ENCODE data around the gene CRKL. TPM values are rescaled to one million over a fixed set of nuclear protein-coding genes. Genes with fewer than 3 reads are reported as not detected.

The CRKL gene
- total RNA-seq, 1 donor = 38.4 TPM

GRCh38 chr22:20975541-20976290 is 58.5 kb downstream of the CRKL start:
- Histone ChIP-seq H3K4me1 (ENCODE audit: insufficient read depth, low read length) (peaks cover 10% of the 10 kb centered on the region), H2AFZ (ENCODE audit: low read length) (no peak overlapping the region), H3K4me3 (ENCODE audit: insufficient read depth, low read length) (no peak overlapping the region), H3K36me3 (ENCODE audit: insufficient read depth, low read length) (no peaks in the 10 kb centered on the region), H3K79me2 (ENCODE audit: insufficient read depth, low read length) (no peaks in the 10 kb centered on the region), H4K20me1 (ENCODE audit: insufficient read depth, low read length) (no peaks in the 10 kb centered on the region), H3K27ac (ENCODE audit: low read depth, low read length) (no peak overlapping the region), H3K9me3 (ENCODE audit: low read depth, low read length) (peaks cover 7% of the 10 kb centered on the region), H3K4me2 (ENCODE audit: insufficient read depth, low read length) (no peak overlapping the region), H3K27me3 (ENCODE audit: insufficient read depth, low read length) (no peaks in the 10 kb centered on the region)
- TF ChIP-seq CTCF (IDR thresholded peaks at IDR 0.05; ENCODE audit: extremely low read depth, low read depth, low read length) = no peak
- DNase-seq (ENCODE audit: insufficient read length, low spot score, missing footprints) = peak; percentile 82

GRCh38 chr22:20976291-20976877 is 59.2 kb downstream of the CRKL start:
- TF ChIP-seq CTCF (IDR thresholded peaks at IDR 0.05; ENCODE audit: extremely low read depth, low read depth, low read length) = no peak
- H3K4me1 ChIP-seq (ENCODE audit: insufficient read depth, low read length) = peaks cover 13% of the 10 kb centered on the region
- no peak for DNase-seq (ENCODE audit: insufficient read length, low spot score, missing footprints)
- peaks cover 7% of the 10 kb centered on the region for H3K9me3 ChIP-seq (ENCODE audit: low read depth, low read length)
- no peak overlapping the region for H2AFZ ChIP-seq (ENCODE audit: low read length)
- H3K79me2 ChIP-seq (ENCODE audit: insufficient read depth, low read length) = no peaks in the 10 kb centered on the region
- H3K27me3 ChIP-seq (ENCODE audit: insufficient read depth, low read length) = no peaks in the 10 kb centered on the region
- no peak overlapping the region for H3K27ac ChIP-seq (ENCODE audit: low read depth, low read length)
- no peaks in the 10 kb centered on the region for H4K20me1 ChIP-seq (ENCODE audit: insufficient read depth, low read length)
- no peak overlapping the region for H3K4me2 ChIP-seq (ENCODE audit: insufficient read depth, low read length)
- H3K36me3 ChIP-seq (ENCODE audit: insufficient read depth, low read length) = no peaks in the 10 kb centered on the region
- H3K4me3 ChIP-seq (ENCODE audit: insufficient read depth, low read length) = no peak overlapping the region

GRCh38 chr22:20977019-20977418 is 59.8 kb downstream of the CRKL start:
- no peaks in the 10 kb centered on the region for H4K20me1 ChIP-seq (ENCODE audit: insufficient read depth, low read length)
- H3K4me2 ChIP-seq (ENCODE audit: insufficient read depth, low read length) = no peak overlapping the region
- H3K27me3 ChIP-seq (ENCODE audit: insufficient read depth, low read length) = no peaks in the 10 kb centered on the region
- peaks cover 7% of the 10 kb centered on the region for H3K9me3 ChIP-seq (ENCODE audit: low read depth, low read length)
- H3K27ac ChIP-seq (ENCODE audit: low read depth, low read length) = no peak overlapping the region
- H3K79me2 ChIP-seq (ENCODE audit: insufficient read depth, low read length) = peaks cover 2% of the 10 kb centered on the region
- no peak for TF ChIP-seq CTCF (IDR thresholded peaks at IDR 0.05; ENCODE audit: extremely low read depth, low read depth, low read length)
- no peaks in the 10 kb centered on the region for H3K36me3 ChIP-seq (ENCODE audit: insufficient read depth, low read length)
- H3K4me3 ChIP-seq (ENCODE audit: insufficient read depth, low read length) = no peak overlapping the region
- no peak for DNase-seq (ENCODE audit: insufficient read length, low spot score, missing footprints)
- peaks cover 17% of the 10 kb centered on the region for H3K4me1 ChIP-seq (ENCODE audit: insufficient read depth, low read length)
- no peak overlapping the region for H2AFZ ChIP-seq (ENCODE audit: low read length)

- Histone ChIP-seq H3K4me3 (ENCODE audit: insufficient read depth, low read length) (no peak overlapping the region), H3K36me3 (ENCODE audit: insufficient read depth, low read length) (no peaks in the 10 kb centered on the region), H3K27ac (ENCODE audit: low read depth, low read length) (no peak overlapping the region), H2AFZ (ENCODE audit: low read length) (no peak overlapping the region), H3K4me1 (ENCODE audit: insufficient read depth, low read length) (peaks cover 18% of the 10 kb centered on the region), H3K9me3 (ENCODE audit: low read depth, low read length) (peaks cover 7% of the 10 kb centered on the region), H4K20me1 (ENCODE audit: insufficient read depth, low read length) (no peaks in the 10 kb centered on the region), H3K27me3 (ENCODE audit: insufficient read depth, low read length) (no peaks in the 10 kb centered on the region), H3K79me2 (ENCODE audit: insufficient read depth, low read length) (peaks cover 8% of the 10 kb centered on the region), H3K4me2 (ENCODE audit: insufficient read depth, low read length) (no peak overlapping the region)
- DNase-seq (ENCODE audit: insufficient read length, low spot score, missing footprints) = no peak
- TF ChIP-seq CTCF (IDR thresholded peaks at IDR 0.05; ENCODE audit: extremely low read depth, low read depth, low read length) = no peak
Observed at GRCh38 chr22:20977516-20978170, 60.4 kb downstream of the CRKL start.
